HepG2 (cell line): ENCODE measurements around the gene CMTM3. TPM values are rescaled to one million over a fixed set of nuclear protein-coding genes. Genes with fewer than 3 reads are reported as not detected.

Experiments used
- AKNA ChIP-seq: sonication (generic); formaldehyde crosslinking; IDR thresholded peaks from 2 replicates; pipeline ENCODE4 v1.4.0; 2020; ENCODE audit warnings: missing genetic modification reagents, borderline replicate concordance
- BATF2 ChIP-seq: sonication (generic); formaldehyde crosslinking; IDR thresholded peaks from 2 replicates; pipeline ENCODE4 v1.8.0; 2022; ENCODE audit warnings: mild to moderate bottlenecking, missing genetic modification reagents, moderate library complexity
- BORCS8-MEF2B ChIP-seq: sonication (generic); formaldehyde crosslinking; IDR thresholded peaks from 2 replicates; pipeline ENCODE4 v1.8.0; 2022; ENCODE audit warnings: mild to moderate bottlenecking, missing genetic modification reagents
- DMAP1 ChIP-seq: IDR thresholded peaks from 2 replicates; pipeline ENCODE4 v1.6.1; 2016
- ELF1 ChIP-seq: sonication (generic); formaldehyde crosslinking; IDR thresholded peaks from 2 replicates; pipeline ENCODE4 v1.4.0; 2020; ENCODE audit warnings: missing genetic modification reagents
- JDP2 ChIP-seq: sonication (generic); formaldehyde crosslinking; IDR thresholded peaks from 2 replicates; pipeline ENCODE4 v1.8.1; 2022; ENCODE audit warnings: missing genetic modification reagents, borderline replicate concordance
- MIXL1 ChIP-seq: IDR thresholded peaks from 2 replicates; pipeline ENCODE4 v1.6.1; 2016
- NR2F6 ChIP-seq, 2 experiments: IDR thresholded peaks; 2 replicates each; pipeline ENCODE4 v1.6.1; 2016; ENCODE audit warnings: antibody characterized with exemption in 1 of 2, mild to moderate bottlenecking in 1 of 2
- RARA ChIP-seq: IDR thresholded peaks from 2 replicates; pipeline ENCODE4 v1.6.1; 2016; ENCODE audit warnings: missing genetic modification reagents, missing compliant biosample characterization
- RFXANK ChIP-seq: IDR thresholded peaks from 2 replicates; pipeline ENCODE4 v1.6.1; 2016
- SKIL ChIP-seq: sonication (generic); formaldehyde crosslinking; IDR thresholded peaks from 2 replicates; pipeline ENCODE4 v1.8.0; 2022; ENCODE audit warnings: missing genetic modification reagents, mild to moderate bottlenecking, moderate library complexity, borderline replicate concordance
- SNRNP70 ChIP-seq: fragments of 200-400 bp; formaldehyde crosslinking; IDR thresholded peaks from 2 replicates; pipeline ENCODE4 v1.6.1; 2017; ENCODE audit warnings: mild to moderate bottlenecking, low read depth, low read length, moderate library complexity
- SRSF1 ChIP-seq: fragments of 200-400 bp; formaldehyde crosslinking; optimal IDR thresholded peaks from 2 replicates; pipeline ENCODE3; 2017; ENCODE audit warnings: mild to moderate bottlenecking, low read depth, low read length, moderate library complexity
- THAP9 ChIP-seq: sonication (generic); formaldehyde crosslinking; IDR thresholded peaks from 2 replicates; pipeline ENCODE4; 2020; ENCODE audit warnings: missing genetic modification reagents, mild to moderate bottlenecking, borderline replicate concordance
- THRA ChIP-seq: sonication (generic); formaldehyde crosslinking; IDR thresholded peaks from 2 replicates; pipeline ENCODE4 v1.4.0; 2020; ENCODE audit warnings: missing genetic modification reagents, borderline replicate concordance
- WIZ ChIP-seq: sonication (generic); formaldehyde crosslinking; IDR thresholded peaks from 2 replicates; pipeline ENCODE4 v1.5.1; 2020; ENCODE audit warnings: mild to moderate bottlenecking, missing genetic modification reagents
- ZNF446 ChIP-seq: sonication (generic); formaldehyde crosslinking; IDR thresholded peaks from 2 replicates; pipeline ENCODE4 v1.5.0; 2020; ENCODE audit warnings: mild to moderate bottlenecking, missing genetic modification reagents
- ZNF563 ChIP-seq: sonication (generic); formaldehyde crosslinking; IDR thresholded peaks from 2 replicates; pipeline ENCODE4 v1.8.0; 2022; ENCODE audit warnings: mild to moderate bottlenecking, moderate library complexity, missing genetic modification reagents
- ZSCAN25 ChIP-seq: sonication (generic); formaldehyde crosslinking; IDR thresholded peaks from 2 replicates; pipeline ENCODE4 v1.8.0; 2022; ENCODE audit warnings: mild to moderate bottlenecking, missing genetic modification reagents
- polyA plus RNA-seq, 8 experiments: library from polyadenylated mRNA; depleted of rRNA in 3 of 8; stranded (reverse) in 7 of 8; unstranded in 1 of 8; fragments of >200 nt; fragmentation: Illumina TruSeq in 4 of 8; extraction: Trizol in 4 of 8; gene quantifications; 2 replicates each; pipeline versions ENCODE4 v1.2.1 to v1.2.3, GENCODE V29; 2011 to 2016; ENCODE audit warnings: low read depth in 4 of 8, missing spikeins in 1 of 8, mixed read lengths in 1 of 8; ENCODE audit not compliant: insufficient read depth in 1 of 8
- total RNA-seq, 5 experiments: library from RNA; depleted of rRNA; stranded (reverse); fragments of >200 nt; fragmentation: Illumina TruSeq; extraction: Trizol; gene quantifications; 2 replicates each; pipeline ENCODE4 v1.2.3, GENCODE V29; 2016; ENCODE audit warnings: low read depth in 1 of 5

Gene CMTM3
- total and polyA plus RNA-seq, 2 of the 13 experiments (the other 11 are each of a cell fraction or from before 2014, with no cell fraction given): 29.2 to 48.7 TPM

GRCh38 chr16:66634527-66635196, 30.2 kb downstream of the CMTM3 start (continued):
- TF ChIP-seq BATF2 (CRISPR knock-in tag): no peak
- TF ChIP-seq JDP2 (CRISPR knock-in tag): no peak
- peak; percentile 36; the same call in 1 of the 2 replicates for TF ChIP-seq SKIL (CRISPR knock-in tag)
- TF ChIP-seq MIXL1: no peak
- TF ChIP-seq ZNF446: no peak
- TF ChIP-seq RFXANK (CRISPR knock-in tag): no peak
- peak; percentile 83 for TF ChIP-seq NR2F6 (IDR thresholded peaks at IDR 0.05)
- TF ChIP-seq NR2F6 (CRISPR knock-in tag; IDR thresholded peaks at IDR 0.05): peak; percentile 74
- no peak for TF ChIP-seq SNRNP70
- TF ChIP-seq RARA: peak; percentile 74
- no peak for TF ChIP-seq DMAP1
- no peak for TF ChIP-seq BORCS8-MEF2B
- TF ChIP-seq ZSCAN25 (CRISPR knock-in tag): no peak
- no peak for TF ChIP-seq SRSF1
- no peak for TF ChIP-seq AKNA (CRISPR knock-in tag)
- no peak for TF ChIP-seq WIZ (CRISPR knock-in tag)
- TF ChIP-seq THAP9: no peak
- no peak for TF ChIP-seq ZNF563 (CRISPR knock-in tag)
- no peak for TF ChIP-seq ELF1 (CRISPR knock-in tag)
- TF ChIP-seq THRA (CRISPR knock-in tag): no peak
